IMR-90 (cell line): ENCODE results near the gene DYRK1A.

Experiments
- CTCF ChIP-seq: conservative IDR thresholded peaks from 2 replicates; pipeline ENCODE4 v1.5.1; 2012; ENCODE audit warnings: mild to moderate bottlenecking, low read depth, low read length, improper control_type of control experiment
- ELK1 ChIP-seq: fragments of 150-350 bp; IDR thresholded peaks from 2 replicates; pipeline ENCODE4 v1.6.1; 2016; ENCODE audit warnings: low read depth, mild to moderate bottlenecking, low read length, moderate library complexity, borderline replicate concordance
- FOS ChIP-seq: fragments of 150-350 bp; IDR thresholded peaks from 2 replicates; pipeline ENCODE4 v1.6.1; 2016; ENCODE audit warnings: low read depth, low read length
- MAZ ChIP-seq: IDR thresholded peaks from 2 replicates; pipeline ENCODE4 v1.6.1; 2012; ENCODE audit warnings: low read depth, mild to moderate bottlenecking, low read length, improper control_type of control experiment, moderate library complexity, borderline replicate concordance
- MXI1 ChIP-seq: IDR thresholded peaks from 2 replicates; pipeline ENCODE4 v1.6.1; 2012; ENCODE audit warnings: low read depth, mild to moderate bottlenecking, low read length, moderate library complexity, borderline replicate concordance
- POLR2A ChIP-seq: IDR thresholded peaks from 2 replicates; pipeline ENCODE4 v1.6.1; 2012; ENCODE audit warnings: mild to moderate bottlenecking, low read depth, low read length
- RFX5 ChIP-seq: IDR thresholded peaks from 2 replicates; pipeline ENCODE4 v1.8.0; 2012; ENCODE audit warnings: low read depth, mild to moderate bottlenecking, low read length, moderate library complexity
- TF ChIP-seq, protein P1 (sequence below): fragments of 150-350 bp; IDR thresholded peaks from 2 replicates; pipeline ENCODE4 v1.6.1; 2017; ENCODE audit warnings: mild to moderate bottlenecking, antibody characterized with exemption, low read length, low read depth

GRCh38 chr21:37455504-37455911 lies 88.9 kb downstream of the DYRK1A start:
- TF ChIP-seq, protein P1, sequence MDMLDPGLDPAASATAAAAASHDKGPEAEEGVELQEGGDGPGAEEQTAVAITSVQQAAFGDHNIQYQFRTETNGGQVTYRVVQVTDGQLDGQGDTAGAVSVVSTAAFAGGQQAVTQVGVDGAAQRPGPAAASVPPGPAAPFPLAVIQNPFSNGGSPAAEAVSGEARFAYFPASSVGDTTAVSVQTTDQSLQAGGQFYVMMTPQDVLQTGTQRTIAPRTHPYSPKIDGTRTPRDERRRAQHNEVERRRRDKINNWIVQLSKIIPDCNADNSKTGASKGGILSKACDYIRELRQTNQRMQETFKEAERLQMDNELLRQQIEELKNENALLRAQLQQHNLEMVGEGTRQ = no peak
- TF ChIP-seq POLR2A = no peak
- no peak for TF ChIP-seq RFX5
- TF ChIP-seq CTCF = no peak
- TF ChIP-seq FOS = no peak
- TF ChIP-seq MXI1 = no peak
- TF ChIP-seq ELK1 = no peak
- TF ChIP-seq MAZ = no peak
